Fibroblast of lung (primary cell): ENCODE measurements around the gene ZNF638.

Experiments used
- EZH2 ChIP-seq: IDR thresholded peaks from 2 replicates; pipeline ENCODE4 v1.5.1; 2012; ENCODE audit warnings: low read length, control low read depth, mild to moderate bottlenecking; ENCODE audit errors: missing control alignments
- TF ChIP-seq, protein P1 (sequence below), 2 donors: IDR thresholded peaks in 1 of 2; conservative IDR thresholded peaks in 1 of 2; 1 replicate in 1 of 2; 2 replicates in 1 of 2; pipeline ENCODE4 v1.5.1; 2011 to 2012; ENCODE audit warnings: low read length in 2 of 2, control low read depth in 1 of 2, inconsistent platforms in 1 of 2, low read depth in 1 of 2, mild to moderate bottlenecking in 1 of 2

DNA sequence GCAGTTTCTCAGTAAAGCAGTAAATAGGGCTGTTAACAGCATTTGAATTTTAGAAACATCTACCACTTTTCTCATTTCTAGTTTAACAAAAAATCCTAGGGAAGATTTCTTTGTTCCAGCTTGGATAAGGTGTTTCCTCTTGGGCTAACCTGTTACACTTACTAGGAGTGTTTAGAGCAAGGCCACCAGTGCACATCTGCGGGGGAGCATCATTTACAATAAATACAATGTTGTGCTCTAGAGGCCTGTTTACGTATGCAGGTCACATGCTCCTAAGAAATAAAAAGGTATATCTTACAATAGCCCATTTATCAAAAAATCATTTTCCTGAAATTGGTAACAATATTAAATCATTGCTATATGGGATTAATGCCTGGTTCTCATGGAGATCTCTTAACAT lies 8.1 kb downstream of the ZNF638 start:
- TF ChIP-seq, protein P1, sequence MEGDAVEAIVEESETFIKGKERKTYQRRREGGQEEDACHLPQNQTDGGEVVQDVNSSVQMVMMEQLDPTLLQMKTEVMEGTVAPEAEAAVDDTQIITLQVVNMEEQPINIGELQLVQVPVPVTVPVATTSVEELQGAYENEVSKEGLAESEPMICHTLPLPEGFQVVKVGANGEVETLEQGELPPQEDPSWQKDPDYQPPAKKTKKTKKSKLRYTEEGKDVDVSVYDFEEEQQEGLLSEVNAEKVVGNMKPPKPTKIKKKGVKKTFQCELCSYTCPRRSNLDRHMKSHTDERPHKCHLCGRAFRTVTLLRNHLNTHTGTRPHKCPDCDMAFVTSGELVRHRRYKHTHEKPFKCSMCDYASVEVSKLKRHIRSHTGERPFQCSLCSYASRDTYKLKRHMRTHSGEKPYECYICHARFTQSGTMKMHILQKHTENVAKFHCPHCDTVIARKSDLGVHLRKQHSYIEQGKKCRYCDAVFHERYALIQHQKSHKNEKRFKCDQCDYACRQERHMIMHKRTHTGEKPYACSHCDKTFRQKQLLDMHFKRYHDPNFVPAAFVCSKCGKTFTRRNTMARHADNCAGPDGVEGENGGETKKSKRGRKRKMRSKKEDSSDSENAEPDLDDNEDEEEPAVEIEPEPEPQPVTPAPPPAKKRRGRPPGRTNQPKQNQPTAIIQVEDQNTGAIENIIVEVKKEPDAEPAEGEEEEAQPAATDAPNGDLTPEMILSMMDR (conservative IDR thresholded peaks at IDR 0.05 in 1 of 2, IDR thresholded peaks at IDR 0.05 in 1 of 2; ENCODE audit: low read depth in 1 of 2, low read length in 2 of 2), result no peak
- TF ChIP-seq EZH2, result no peak
